ENCODE results near the gene PDXP. TPM values are rescaled to one million over a fixed set of nuclear protein-coding genes. Genes with fewer than 3 reads are reported as not detected.

PDXP gene
- total and polyA plus RNA-seq, 4 donors, result 23.4 to 42.2 (median 28.5) TPM

GRCh38 chr22:37704645-37705044 is 46.1 kb downstream of the PDXP start:
- no peak for TF ChIP-seq NR2F2 (IDR thresholded peaks at IDR 0.05)
- no peak for TF ChIP-seq JUND (IDR thresholded peaks at IDR 0.05)
- TF ChIP-seq EGR1 (IDR thresholded peaks at IDR 0.05; ENCODE audit: low read depth in 2 of 2), result no peak
- TF ChIP-seq HNF4G (IDR thresholded peaks at IDR 0.05), result no peak
- no peak for TF ChIP-seq ZBTB33 (IDR thresholded peaks at IDR 0.05)
- TF ChIP-seq CTCF (IDR thresholded peaks at IDR 0.05; ENCODE audit: low read depth, low read length, missing input control), result no peak
- no peak for TF ChIP-seq RXRA (IDR thresholded peaks at IDR 0.05)
- no peak for TF ChIP-seq GABPA (IDR thresholded peaks at IDR 0.05 in 1 of 2, conservative IDR thresholded peaks at IDR 0.05 in 1 of 2)
- no peak for TF ChIP-seq TAF1 (conservative IDR thresholded peaks at IDR 0.05)
- TF ChIP-seq SP1 (IDR thresholded peaks at IDR 0.05), result no peak
- no peak for TF ChIP-seq FOXA2 (IDR thresholded peaks at IDR 0.05)
- no peak for TF ChIP-seq REST (IDR thresholded peaks at IDR 0.05)
- no peak for TF ChIP-seq HNF4A (conservative IDR thresholded peaks at IDR 0.05)
- TF ChIP-seq ATF3 (IDR thresholded peaks at IDR 0.05), result no peak
- DNase-seq (ENCODE audit: low spot score), result no peak
- WGBS, result 87% methylated on average over 3 of the region's 3 CpGs
- no peak overlapping the region for H3K4me3 ChIP-seq (ENCODE audit: low read depth in 1 of 3, low read length in 3 of 3)
- H3K9ac ChIP-seq (ENCODE audit: low read depth in 1 of 2, low read length in 2 of 2), result no peak overlapping the region
- peaks cover 0 to 3% (median 0%) of the 10 kb centered on the region in 4 donors for H3K36me3 ChIP-seq (ENCODE audit: control insufficient read depth in 4 of 4, insufficient read depth in 3 of 4, low read depth in 1 of 4, low read length in 3 of 4)
- no peaks in the 10 kb centered on the region for H3K27me3 ChIP-seq (ENCODE audit: control insufficient read depth in 4 of 4, insufficient read depth in 4 of 4, low read length in 3 of 4)
- H3K9me3 ChIP-seq (ENCODE audit: control insufficient read depth in 4 of 4, low read length in 3 of 4), result no peaks in the 10 kb centered on the region
- peaks cover 0 to 6% (median under 1%) of the 10 kb centered on the region in 4 donors for H3K4me1 ChIP-seq (ENCODE audit: control insufficient read depth in 4 of 4, insufficient read depth in 4 of 4, low read length in 3 of 4)
- no peak overlapping the region for H3K27ac ChIP-seq (ENCODE audit: low read depth in 1 of 2, low read length in 2 of 2)

GRCh38 chr22:37705205-37705604 is 46.7 kb downstream of the PDXP start:
- no peaks in the 10 kb centered on the region for H3K27me3 ChIP-seq (ENCODE audit: control insufficient read depth in 4 of 4, insufficient read depth in 4 of 4, low read length in 3 of 4)
- no peak overlapping the region for H3K27ac ChIP-seq (ENCODE audit: low read depth in 1 of 2, low read length in 2 of 2)
- no peaks in the 10 kb centered on the region for H3K9me3 ChIP-seq (ENCODE audit: control insufficient read depth in 4 of 4, low read length in 3 of 4)
- TF ChIP-seq MAX (IDR thresholded peaks at IDR 0.05), result no peak
- no peak for TF ChIP-seq HNF4G (IDR thresholded peaks at IDR 0.05)
- no peak for TF ChIP-seq ZBTB33 (IDR thresholded peaks at IDR 0.05)
- no peak for TF ChIP-seq GABPA (IDR thresholded peaks at IDR 0.05 in 1 of 2, conservative IDR thresholded peaks at IDR 0.05 in 1 of 2)
- 93% methylated on average over 3 of the region's 3 CpGs for WGBS
- H3K4me1 ChIP-seq (ENCODE audit: control insufficient read depth in 4 of 4, insufficient read depth in 4 of 4, low read length in 3 of 4), result peaks cover 0 to 6% (median under 1%) of the 10 kb centered on the region in 4 donors
- no peak for DNase-seq (ENCODE audit: low spot score)
- no peak overlapping the region for H3K9ac ChIP-seq (ENCODE audit: low read depth in 1 of 2, low read length in 2 of 2)
- no peak overlapping the region for H3K4me3 ChIP-seq (ENCODE audit: low read depth in 1 of 3, low read length in 3 of 3)
- peaks cover 0 to 3% (median 0%) of the 10 kb centered on the region in 4 donors for H3K36me3 ChIP-seq (ENCODE audit: control insufficient read depth in 4 of 4, insufficient read depth in 3 of 4, low read depth in 1 of 4, low read length in 3 of 4)

Measured in liver (tissue), 9 donors.